Fibroblast of lung (primary cell): Measurements from ENCODE around the gene KCNQ4.

Experiments
- EZH2 ChIP-seq: IDR thresholded peaks from 2 replicates; pipeline ENCODE4 v1.5.1; 2012; ENCODE audit warnings: low read length, control low read depth, mild to moderate bottlenecking; ENCODE audit errors: missing control alignments
- TF ChIP-seq, protein P1 (sequence below), 2 donors: IDR thresholded peaks in 1 of 2; conservative IDR thresholded peaks in 1 of 2; 1 replicate in 1 of 2; 2 replicates in 1 of 2; pipeline ENCODE4 v1.5.1; 2011 to 2012; ENCODE audit warnings: low read length in 2 of 2, control low read depth in 1 of 2, inconsistent platforms in 1 of 2, low read depth in 1 of 2, mild to moderate bottlenecking in 1 of 2

DNA sequence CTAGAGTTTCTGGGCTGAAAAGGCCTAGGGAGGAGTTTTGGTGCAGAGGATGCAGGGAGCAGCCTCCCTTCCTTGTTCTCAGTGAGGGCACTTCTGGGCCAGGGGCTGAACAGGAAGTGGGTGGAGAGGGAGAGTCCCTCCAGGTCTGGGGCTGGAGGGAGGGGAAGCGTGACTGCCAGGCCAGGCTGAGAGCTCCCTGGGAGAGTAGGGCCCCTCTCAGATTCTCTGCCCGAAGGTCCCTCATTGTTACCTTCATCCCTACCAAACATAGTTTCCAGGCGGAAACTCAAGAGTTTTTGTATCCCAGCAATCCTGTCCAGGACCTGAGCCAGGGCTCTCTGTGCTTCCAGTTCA lies 41.8 kb downstream of the KCNQ4 start:
- TF ChIP-seq, protein P1, sequence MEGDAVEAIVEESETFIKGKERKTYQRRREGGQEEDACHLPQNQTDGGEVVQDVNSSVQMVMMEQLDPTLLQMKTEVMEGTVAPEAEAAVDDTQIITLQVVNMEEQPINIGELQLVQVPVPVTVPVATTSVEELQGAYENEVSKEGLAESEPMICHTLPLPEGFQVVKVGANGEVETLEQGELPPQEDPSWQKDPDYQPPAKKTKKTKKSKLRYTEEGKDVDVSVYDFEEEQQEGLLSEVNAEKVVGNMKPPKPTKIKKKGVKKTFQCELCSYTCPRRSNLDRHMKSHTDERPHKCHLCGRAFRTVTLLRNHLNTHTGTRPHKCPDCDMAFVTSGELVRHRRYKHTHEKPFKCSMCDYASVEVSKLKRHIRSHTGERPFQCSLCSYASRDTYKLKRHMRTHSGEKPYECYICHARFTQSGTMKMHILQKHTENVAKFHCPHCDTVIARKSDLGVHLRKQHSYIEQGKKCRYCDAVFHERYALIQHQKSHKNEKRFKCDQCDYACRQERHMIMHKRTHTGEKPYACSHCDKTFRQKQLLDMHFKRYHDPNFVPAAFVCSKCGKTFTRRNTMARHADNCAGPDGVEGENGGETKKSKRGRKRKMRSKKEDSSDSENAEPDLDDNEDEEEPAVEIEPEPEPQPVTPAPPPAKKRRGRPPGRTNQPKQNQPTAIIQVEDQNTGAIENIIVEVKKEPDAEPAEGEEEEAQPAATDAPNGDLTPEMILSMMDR (conservative IDR thresholded peaks at IDR 0.05 in 1 of 2, IDR thresholded peaks at IDR 0.05 in 1 of 2; ENCODE audit: low read depth in 1 of 2, low read length in 2 of 2): no peak
- TF ChIP-seq EZH2: no peak
